CD4-positive, alpha-beta memory T cell (primary cell): Measurements from ENCODE around the gene FAM168A. TPM values are rescaled to one million over a fixed set of nuclear protein-coding genes. Genes with fewer than 3 reads are reported as not detected.
"Not testable (repeated sequence)": the region's sequence is repeated elsewhere in the genome, so short reads cannot be mapped to it uniquely, and the experiment has no call there.

Experiments used
- CTCF ChIA-PET: fragments of 350-600 bp; sonication (Branson Sonifier 250); formaldehyde crosslinking; loops from one replicate; lab custom pipeline; 2021; ENCODE audit warnings: inconsistent platforms; ENCODE audit not compliant: partially characterized antibody; lab: Charles Lee
- POLR2A ChIA-PET: fragments of 350-600 bp; sonication (Branson Sonifier 250); formaldehyde crosslinking; loops from one replicate; lab custom pipeline; 2021; ENCODE audit not compliant: partially characterized antibody; lab: Charles Lee
- DNase-seq, 5 donors: peaks; one replicate each; pipeline versions ENCODE4 v3.0.0 to v3.0.0-alpha.2; 2020 to 2022; ENCODE audit warnings: mixed read lengths in 1 of 5
- H3K27ac ChIP-seq: one replicate; pipeline ENCODE4 v1.7.0; 2013; ENCODE audit warnings: low read depth, low read length
- H3K27me3 ChIP-seq: 2 replicates; pipeline ENCODE4 v1.7.0; 2013; ENCODE audit warnings: mild to moderate bottlenecking, low read length, moderate library complexity; ENCODE audit not compliant: insufficient read depth
- H3K36me3 ChIP-seq: 2 replicates; pipeline ENCODE4 v1.7.0; 2013; ENCODE audit warnings: mild to moderate bottlenecking, low read length, moderate library complexity; ENCODE audit not compliant: insufficient read depth
- H3K4me1 ChIP-seq: 2 replicates; pipeline ENCODE4 v1.7.0; 2013; ENCODE audit warnings: mild to moderate bottlenecking, low read length, moderate library complexity; ENCODE audit not compliant: insufficient read depth
- H3K4me3 ChIP-seq, 2 donors: one replicate each; pipeline ENCODE4 v1.7.0; 2013; ENCODE audit warnings: low read length in 2 of 2, mild to moderate bottlenecking in 1 of 2
- H3K9me3 ChIP-seq, 2 donors: one replicate each; pipeline ENCODE4 v1.7.0; 2013; ENCODE audit warnings: low read length in 2 of 2, control low read depth in 1 of 2; ENCODE audit not compliant: control insufficient read depth in 1 of 2
- H3K27ac Mint-ChIP-seq, 7 donors: one replicate each; pipeline ENCODE4 v1.8.0; 2020 to 2021; ENCODE audit warnings: mixed read lengths in 7 of 7, mild to moderate bottlenecking in 6 of 7, inconsistent platforms in 3 of 7, moderate library complexity in 3 of 7
- H3K27me3 Mint-ChIP-seq, 2 donors: one replicate each; pipeline ENCODE4 v1.8.0; 2020 to 2021; ENCODE audit warnings: mixed read lengths in 2 of 2
- H3K36me3 Mint-ChIP-seq, 2 donors: one replicate each; pipeline ENCODE4 v1.8.0; 2020 to 2021; ENCODE audit warnings: mixed read lengths in 2 of 2, inconsistent platforms in 1 of 2, mild to moderate bottlenecking in 1 of 2
- H3K4me1 Mint-ChIP-seq, 4 donors: one replicate each; pipeline ENCODE4 v1.8.0; 2020 to 2021; ENCODE audit warnings: mixed read lengths in 4 of 4, mild to moderate bottlenecking in 1 of 4
- H3K4me3 Mint-ChIP-seq, 8 donors: one replicate each; pipeline ENCODE4 v1.8.0; 2020 to 2021; ENCODE audit warnings: mixed read lengths in 8 of 8, mild to moderate bottlenecking in 7 of 8, moderate library complexity in 6 of 8, inconsistent platforms in 3 of 8
- H3K9me3 Mint-ChIP-seq, 8 donors: one replicate each; pipeline ENCODE4 v1.8.0; 2020 to 2021; ENCODE audit warnings: mixed read lengths in 8 of 8, mild to moderate bottlenecking in 5 of 8, inconsistent platforms in 3 of 8, moderate library complexity in 1 of 8
- intact Hi-C: fragments of 100-400 bp; cut with micrococcal nuclease; formaldehyde crosslinking; loops from one replicate; pipeline ENCODE4 v1.15.1; 2023
- polyA plus RNA-seq, 2 donors: library from polyadenylated mRNA; unstranded; fragments of 300-500 nt; fragmentation: Illumina TruSeq; gene quantifications; one replicate each; pipeline ENCODE4 v1.2.3, GENCODE V29; 2021
- total RNA-seq, 2 experiments: library from RNA; stranded (reverse); gene quantifications; one replicate each; pipeline ENCODE4 v1.2.3, GENCODE V29; 2021

The FAM168A gene
- total and polyA plus RNA-seq, 4 experiments from 2014 or later, result 0.61 to 22.7 (median 12.7) TPM

DNA sequence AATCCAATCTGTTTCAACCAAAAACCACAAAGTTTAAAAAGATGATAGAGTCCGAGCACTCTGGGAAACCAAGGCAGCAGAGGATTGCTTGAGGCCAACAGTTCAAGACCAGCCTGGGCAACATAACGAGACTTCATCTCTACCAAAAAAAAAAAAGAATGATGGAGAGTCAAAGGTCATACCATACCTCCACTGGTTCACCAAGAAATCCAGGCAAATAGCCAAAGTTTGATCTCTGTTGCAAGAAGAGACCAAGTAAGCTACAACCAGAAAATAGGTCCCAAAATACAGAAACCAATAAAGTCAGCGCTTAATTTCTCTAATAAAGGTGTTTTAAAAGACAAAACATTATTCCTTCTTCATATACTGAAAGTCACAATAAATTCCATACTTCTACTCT, 13.1 kb downstream of the FAM168A start:
- Mint-ChIP-seq H3K27me3 (no peaks in the 10 kb centered on the region), H3K9me3 (no peaks in the 10 kb centered on the region), H3K4me1 (peaks cover 6 to 15% (median 11%) of the 10 kb centered on the region in 4 donors), H3K27ac (no peak overlapping the region), H3K36me3 (peaks cover 15 to 21% of the 10 kb centered on the region in 2 donors), H3K4me3 (no peak overlapping the region)
- H3K4me1 ChIP-seq, result no peaks in the 10 kb centered on the region
- H3K9me3 ChIP-seq, result no peaks in the 10 kb centered on the region
- H3K27me3 ChIP-seq, result no peaks in the 10 kb centered on the region
- no peak for DNase-seq
- CTCF ChIA-PET, result interaction anchor here (0.5 kb wide), 1 partner anchor 60 kb away, joined by 3 read pairs; no protein-coding TSS in a partner anchor
- POLR2A ChIA-PET, result interaction anchor here (0.6 kb wide), 1 partner anchor 514 kb away, joined by 4 read pairs; no protein-coding TSS in a partner anchor
- intact Hi-C loops, result no loop called here
- no peak overlapping the region for H3K27ac ChIP-seq
- no peak overlapping the region for H3K4me3 ChIP-seq
- no peaks in the 10 kb centered on the region for H3K36me3 ChIP-seq

- POLR2A ChIA-PET, result no interaction called here
- no peak overlapping the region for H3K4me3 ChIP-seq
- peaks cover 22 to 29% of the 10 kb centered on the region in 2 donors for H3K36me3 Mint-ChIP-seq
- no peak overlapping the region for H3K4me3 Mint-ChIP-seq
- H3K27ac Mint-ChIP-seq, result no peak overlapping the region
- H3K27ac ChIP-seq, result no peak overlapping the region
- H3K27me3 Mint-ChIP-seq, result no peaks in the 10 kb centered on the region
- H3K4me1 ChIP-seq, result no peaks in the 10 kb centered on the region
- peaks cover 10 to 19% (median 14%) of the 10 kb centered on the region in 4 donors for H3K4me1 Mint-ChIP-seq
- intact Hi-C loops, result no loop called here
- H3K27me3 ChIP-seq, result no peaks in the 10 kb centered on the region
- no peaks in the 10 kb centered on the region for H3K36me3 ChIP-seq
- H3K9me3 Mint-ChIP-seq, result no peaks in the 10 kb centered on the region
- DNase-seq, result no peak
- H3K9me3 ChIP-seq, result no peaks in the 10 kb centered on the region
- CTCF ChIA-PET, result no interaction called here
Measured at GRCh38 chr11:73582653-73583052, 15.3 kb downstream of the FAM168A start.

- H3K27ac Mint-ChIP-seq, result peak overlapping the region in 1 of 7 donors; percentile 27
- H3K36me3 Mint-ChIP-seq, result peaks cover 24 to 41% of the 10 kb centered on the region in 2 donors
- H3K4me3 Mint-ChIP-seq, H3K4me3 ChIP-seq, H3K27ac ChIP-seq, H3K36me3 ChIP-seq, DNase-seq, CTCF ChIA-PET, intact Hi-C loops, H3K27me3 Mint-ChIP-seq, H3K27me3 ChIP-seq, H3K9me3 Mint-ChIP-seq, H3K9me3 ChIP-seq, H3K4me1 ChIP-seq: not testable (repeated sequence)
- POLR2A ChIA-PET, result interaction anchor here (1.6 kb wide), 1 partner anchor 18 kb away, joined by 7 read pairs; the partner anchor contains the start of gene FAM168A
- H3K4me1 Mint-ChIP-seq, result peaks cover 6 to 23% (median 16%) of the 10 kb centered on the region in 4 donors
Measured at GRCh38 chr11:73580749-73581148, 17.2 kb downstream of the FAM168A start.

GRCh38 chr11:73579641-73580434, 18.1 kb downstream of the FAM168A start:
- Mint-ChIP-seq H3K27ac (peak overlapping the region in 2 of 7 donors; percentile 44 to 65), H3K27me3 (no peaks in the 10 kb centered on the region), H3K4me3 (no peak overlapping the region), H3K9me3 (no peaks in the 10 kb centered on the region), H3K4me1 (peaks cover 6 to 23% (median 15%) of the 10 kb centered on the region in 4 donors), H3K36me3 (peaks cover 24 to 40% of the 10 kb centered on the region in 2 donors)
- H3K27ac ChIP-seq, result no peak overlapping the region
- intact Hi-C loops, result no loop called here
- H3K4me1 ChIP-seq, result no peaks in the 10 kb centered on the region
- ChIA-PET CTCF (no interaction called here), POLR2A (no interaction called here)
- no peak overlapping the region for H3K4me3 ChIP-seq
- H3K36me3 ChIP-seq, result no peaks in the 10 kb centered on the region
- no peaks in the 10 kb centered on the region for H3K27me3 ChIP-seq
- DNase-seq, result no peak
- H3K9me3 ChIP-seq, result no peaks in the 10 kb centered on the region

DNA sequence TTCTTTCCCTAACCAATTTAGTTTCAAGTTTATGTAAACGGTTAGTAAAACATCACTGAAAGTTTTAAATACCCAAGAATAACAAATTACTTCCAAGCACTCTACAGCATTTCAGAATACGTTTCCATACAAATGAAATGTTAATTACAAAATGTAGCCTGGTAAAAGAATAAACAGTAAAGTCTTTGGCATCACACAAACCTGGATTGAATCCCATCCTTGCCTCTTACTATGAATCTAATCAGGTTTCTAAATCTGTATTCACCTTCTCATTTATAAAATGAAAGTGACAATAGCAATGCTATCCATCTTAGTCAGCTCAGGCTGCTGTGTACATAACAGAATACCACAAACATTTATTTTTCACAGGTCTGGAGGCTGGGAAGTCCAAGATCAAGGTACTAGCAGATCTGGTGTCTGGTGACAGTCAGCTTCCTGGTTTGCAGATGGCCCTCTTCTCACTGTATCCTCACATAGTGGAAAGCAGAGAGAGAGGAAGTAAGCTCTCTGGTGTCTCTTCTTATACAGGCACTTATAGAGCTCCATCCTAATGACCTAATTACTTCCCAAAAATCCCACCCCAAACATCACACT, 19.2 kb downstream of the FAM168A start:
- Mint-ChIP-seq H3K9me3 (no peaks in the 10 kb centered on the region), H3K4me3 (peak overlapping the region in 1 of 8 donors; percentile 31), H3K4me1 (peaks cover 6 to 22% (median 15%) of the 10 kb centered on the region in 4 donors), H3K27me3 (no peaks in the 10 kb centered on the region), H3K27ac (peak overlapping the region in 1 of 7 donors; percentile 62), H3K36me3 (peaks cover 24 to 39% of the 10 kb centered on the region in 2 donors)
- ChIA-PET POLR2A (no interaction called here), CTCF (no interaction called here)
- Histone ChIP-seq H3K4me1 (no peaks in the 10 kb centered on the region), H3K4me3 (no peak overlapping the region), H3K27ac (no peak overlapping the region), H3K9me3 (no peaks in the 10 kb centered on the region), H3K36me3 (no peaks in the 10 kb centered on the region), H3K27me3 (no peaks in the 10 kb centered on the region)
- intact Hi-C loops, result no loop called here
- no peak for DNase-seq

DNA sequence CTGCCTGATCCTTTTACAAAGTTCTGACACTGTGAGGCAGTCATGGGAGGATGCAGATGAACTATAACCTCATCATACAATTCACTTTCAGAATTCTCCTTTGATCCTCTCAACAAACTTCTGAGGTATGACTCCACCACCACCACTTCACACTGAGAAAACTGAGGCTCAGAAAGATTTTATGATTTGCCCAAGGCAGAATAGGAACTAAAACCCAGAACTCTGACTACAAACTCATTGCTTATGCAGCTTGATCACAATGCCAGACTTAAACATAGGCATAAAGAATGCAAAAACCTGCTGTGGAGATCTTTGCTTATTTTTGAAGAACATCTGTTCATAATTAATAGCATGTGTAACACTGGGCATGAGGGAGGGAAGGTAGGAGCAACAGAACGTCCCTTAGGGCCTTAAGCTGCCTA, 20.4 kb downstream of the FAM168A start:
- intact Hi-C loops, result no loop called here
- no peak overlapping the region for H3K4me3 ChIP-seq
- no peaks in the 10 kb centered on the region for H3K27me3 ChIP-seq
- peaks cover 18 to 39% of the 10 kb centered on the region in 2 donors for H3K36me3 Mint-ChIP-seq
- no peaks in the 10 kb centered on the region for H3K9me3 ChIP-seq
- peaks cover 5 to 17% (median 11%) of the 10 kb centered on the region in 4 donors for H3K4me1 Mint-ChIP-seq
- H3K27ac ChIP-seq, result no peak overlapping the region
- POLR2A ChIA-PET, result interaction anchor here (0.6 kb wide), 1 partner anchor 300 kb away, joined by 3 read pairs; no protein-coding TSS in a partner anchor
- peak overlapping the region in 1 of 7 donors; percentile 0 for H3K27ac Mint-ChIP-seq
- H3K27me3 Mint-ChIP-seq, result no peaks in the 10 kb centered on the region
- CTCF ChIA-PET, result interaction anchor here (0.5 to 1.9 kb wide), 4 partner anchors 8 to 98 kb away, joined by 3 to 8 read pairs (median 4); no protein-coding TSS in a partner anchor
- no peak for DNase-seq
- no peaks in the 10 kb centered on the region for H3K4me1 ChIP-seq
- no peak overlapping the region for H3K4me3 Mint-ChIP-seq
- no peaks in the 10 kb centered on the region for H3K9me3 Mint-ChIP-seq
- no peaks in the 10 kb centered on the region for H3K36me3 ChIP-seq

- intact Hi-C loops, result no loop called here
- H3K9me3 ChIP-seq, result no peaks in the 10 kb centered on the region
- ChIA-PET CTCF (interaction anchor here (1.9 kb wide), 1 partner anchor 49 kb away, joined by 8 read pairs; no protein-coding TSS in a partner anchor), POLR2A (interaction anchor here (0.6 kb wide), 1 partner anchor 24 kb away, joined by 3 read pairs; no protein-coding TSS in a partner anchor)
- H3K4me3 ChIP-seq, result no peak overlapping the region
- no peak overlapping the region for H3K27ac ChIP-seq
- peaks cover 18 to 36% of the 10 kb centered on the region in 2 donors for H3K36me3 Mint-ChIP-seq
- H3K36me3 ChIP-seq, result no peaks in the 10 kb centered on the region
- H3K27me3 ChIP-seq, result no peaks in the 10 kb centered on the region
- H3K9me3 Mint-ChIP-seq, result no peaks in the 10 kb centered on the region
- no peak overlapping the region for H3K4me3 Mint-ChIP-seq
- H3K4me1 Mint-ChIP-seq, result peaks cover 5 to 17% (median 11%) of the 10 kb centered on the region in 4 donors
- no peaks in the 10 kb centered on the region for H3K4me1 ChIP-seq
- no peak overlapping the region for H3K27ac Mint-ChIP-seq
- no peaks in the 10 kb centered on the region for H3K27me3 Mint-ChIP-seq
- no peak for DNase-seq
Measured at GRCh38 chr11:73576185-73576614, 21.7 kb downstream of the FAM168A start.
